DOHH2 (cell line): ENCODE results near the gene FALEC.

Experiments used
- H3F3A ChIP-seq: fragments of 200-600 bp; sonication (generic), shearing (Covaris generic); 2 replicates; pipeline ENCODE4 v1.6.0; 2016; ENCODE audit warnings: antibody characterized with exemption, mild to moderate bottlenecking; ENCODE audit not compliant: control insufficient read depth, insufficient read depth
- H3K27ac ChIP-seq: fragments of 200-600 bp; sonication (generic); 2 replicates; pipeline ENCODE4 v1.5.1; 2014; ENCODE audit warnings: low read depth, mild to moderate bottlenecking, low read length, moderate library complexity
- H3K27me3 ChIP-seq: fragments of 200-600 bp; sonication (generic); 2 replicates; pipeline ENCODE4 v1.6.1; 2014; ENCODE audit warnings: mild to moderate bottlenecking, low read length, mixed read lengths; ENCODE audit not compliant: control insufficient read depth
- H3K36me3 ChIP-seq: fragments of 200-600 bp; sonication (generic); 2 replicates; pipeline ENCODE4 v1.6.1; 2014; ENCODE audit warnings: mild to moderate bottlenecking, low read length, moderate library complexity, mixed read lengths; ENCODE audit not compliant: control insufficient read depth
- H3K4me1 ChIP-seq: fragments of 200-600 bp; sonication (generic); 2 replicates; pipeline ENCODE4 v1.6.1; 2014; ENCODE audit warnings: mild to moderate bottlenecking, low read length, mixed read lengths; ENCODE audit not compliant: control insufficient read depth
- H3K4me2 ChIP-seq: fragments of 200-600 bp; sonication (generic); 2 replicates; pipeline ENCODE4 v1.6.0; 2014; ENCODE audit warnings: mild to moderate bottlenecking, low read length, moderate library complexity
- H3K4me3 ChIP-seq: fragments of 200-600 bp; sonication (generic); 2 replicates; pipeline ENCODE4 v1.5.1; 2014; ENCODE audit warnings: mild to moderate bottlenecking, low read length, mixed read lengths
- H3K79me2 ChIP-seq: fragments of 200-600 bp; sonication (generic); 2 replicates; pipeline ENCODE4 v1.6.1; 2014; ENCODE audit warnings: mild to moderate bottlenecking, low read length, mixed read lengths; ENCODE audit not compliant: control insufficient read depth
- H3K9me2 ChIP-seq: fragments of 200-600 bp; sonication (generic); replicated peaks from 2 replicates; pipeline ENCODE4 v1.6.1; 2014; ENCODE audit warnings: mild to moderate bottlenecking, low read length, mixed read lengths; ENCODE audit not compliant: control insufficient read depth
- H3K9me3 ChIP-seq: fragments of 200-600 bp; sonication (generic); 2 replicates; pipeline ENCODE4 v1.6.1; 2014; ENCODE audit warnings: antibody characterized with exemption, low read length, mixed read lengths; ENCODE audit not compliant: control insufficient read depth, insufficient read depth
- H4K20me1 ChIP-seq: fragments of 200-600 bp; sonication (generic); 2 replicates; pipeline ENCODE4 v1.6.0; 2014; ENCODE audit warnings: low read depth, mild to moderate bottlenecking, antibody characterized with exemption, low read length, moderate library complexity; ENCODE audit not compliant: control insufficient read depth, insufficient read depth
- CTCF ChIP-seq: fragments of 200-600 bp; sonication (generic); IDR thresholded peaks from one replicate; pipeline ENCODE4 v1.5.1; 2014; ENCODE audit warnings: antibody characterized with exemption, mild to moderate bottlenecking, low read depth, low read length; ENCODE audit not compliant: poor library complexity, severe bottlenecking
- EZH2phosphoT487 ChIP-seq: fragments of 200-600 bp; sonication (generic); IDR thresholded peaks from 2 replicates; pipeline ENCODE4 v1.6.1; 2017; ENCODE audit warnings: borderline replicate concordance, mild to moderate bottlenecking, antibody characterized with exemption, low read length, moderate library complexity, mixed read lengths

Gene FALEC

GRCh38 chr1:150551051-150551783, 35.7 kb downstream of the FALEC start:
- Histone ChIP-seq H3K27ac (no peak overlapping the region), H3K9me2 (no peaks in the 10 kb centered on the region), H3K9me3 (no peaks in the 10 kb centered on the region), H3K36me3 (no peaks in the 10 kb centered on the region), H4K20me1 (no peaks in the 10 kb centered on the region), H3K4me3 (no peak overlapping the region), H3K27me3 (peaks cover 35% of the 10 kb centered on the region), H3F3A (no peaks in the 10 kb centered on the region), H3K79me2 (no peaks in the 10 kb centered on the region), H3K4me1 (peaks cover 12% of the 10 kb centered on the region), H3K4me2 (no peak overlapping the region)
- no peak for TF ChIP-seq CTCF
- TF ChIP-seq EZH2phosphoT487, result no peak

DNA sequence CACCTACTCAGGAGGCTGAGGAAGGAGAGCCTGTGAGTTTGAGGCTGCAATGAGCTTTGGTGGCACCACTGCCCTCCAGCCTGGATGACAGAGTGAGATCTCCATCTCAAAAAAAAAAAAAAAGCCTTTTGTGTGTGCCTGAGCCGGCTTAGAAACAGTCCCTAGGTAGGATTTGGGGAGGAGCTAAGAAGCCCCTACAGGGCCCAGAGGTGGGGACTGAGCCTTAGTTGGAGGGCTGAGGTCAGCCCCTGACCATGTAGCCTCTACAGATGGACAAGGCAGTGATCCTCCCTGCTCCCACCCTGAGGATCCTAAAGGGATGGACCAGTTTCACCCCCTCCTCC, 36.2 kb downstream of the FALEC start:
- H3K79me2 ChIP-seq, result no peaks in the 10 kb centered on the region
- H3K4me2 ChIP-seq, result no peak overlapping the region
- H3K27ac ChIP-seq, result no peak overlapping the region
- peaks cover 12% of the 10 kb centered on the region for H3K4me1 ChIP-seq
- H3K4me3 ChIP-seq, result no peak overlapping the region
- TF ChIP-seq CTCF, result no peak
- no peak for TF ChIP-seq EZH2phosphoT487
- H3K36me3 ChIP-seq, result no peaks in the 10 kb centered on the region
- H4K20me1 ChIP-seq, result no peaks in the 10 kb centered on the region
- peaks cover 35% of the 10 kb centered on the region for H3K27me3 ChIP-seq
- no peaks in the 10 kb centered on the region for H3K9me3 ChIP-seq
- H3F3A ChIP-seq, result no peaks in the 10 kb centered on the region
- no peaks in the 10 kb centered on the region for H3K9me2 ChIP-seq

- Histone ChIP-seq H3K9me3 (no peaks in the 10 kb centered on the region), H3K36me3 (no peaks in the 10 kb centered on the region), H3K4me2 (no peak overlapping the region), H3K9me2 (no peaks in the 10 kb centered on the region), H4K20me1 (no peaks in the 10 kb centered on the region), H3K4me3 (no peak overlapping the region), H3F3A (no peaks in the 10 kb centered on the region), H3K4me1 (peaks cover 12% of the 10 kb centered on the region), H3K27ac (no peak overlapping the region), H3K27me3 (peaks cover 35% of the 10 kb centered on the region), H3K79me2 (no peaks in the 10 kb centered on the region)
- TF ChIP-seq CTCF (no peak), EZH2phosphoT487 (no peak)
Observed at GRCh38 chr1:150552128-150552910, 36.8 kb downstream of the FALEC start.
